Measurements from ENCODE around the gene KRT86. TPM values are rescaled to one million over a fixed set of nuclear protein-coding genes. Genes with fewer than 3 reads are reported as not detected.

Gene KRT86
- total and polyA plus RNA-seq, 2 of the 13 experiments (the other 11 are each of a cell fraction or from before 2014, with no cell fraction given) = not detected

DNA sequence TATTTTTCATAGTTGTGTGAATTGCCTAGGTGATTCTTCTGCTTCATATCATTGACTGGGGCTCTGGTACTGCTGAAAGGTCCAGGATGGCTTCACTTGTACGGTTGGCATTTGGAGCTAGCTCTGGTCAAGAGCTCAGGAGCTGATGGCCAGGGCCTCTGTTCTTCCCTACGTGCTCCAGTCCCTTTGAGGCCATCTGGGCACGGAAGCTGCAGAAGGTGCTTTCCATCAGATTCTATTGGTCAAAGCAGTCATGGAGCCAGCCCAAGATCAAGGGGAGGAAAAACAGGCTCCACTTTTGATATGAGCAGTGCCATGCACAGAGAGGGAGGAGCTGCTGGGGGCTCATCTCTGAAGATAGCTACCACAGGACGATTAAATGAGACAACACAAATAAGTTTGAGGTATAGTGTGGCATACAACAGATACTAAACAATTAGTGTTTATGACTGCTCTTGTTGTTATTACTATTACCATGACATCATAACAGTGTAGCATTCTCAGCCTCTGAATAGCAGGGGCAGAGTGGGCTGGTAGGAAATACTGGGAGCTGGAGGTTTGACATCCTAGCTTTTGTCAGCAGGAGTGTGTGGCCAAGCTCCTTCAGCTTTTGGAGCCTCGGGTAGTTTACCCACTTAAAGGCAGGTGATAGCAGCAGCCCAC is 36.3 kb downstream of the KRT86 start:
- ChIA-PET POLR2A (no interaction called here), CTCF (ENCODE audit: low intra/inter-chr PET ratio, low total read pairs) (no interaction called here)
- WGBS (ENCODE audit: low lambda C conversion rate) = 7% methylated on average over 5 of the region's 5 CpGs
- Histone ChIP-seq H2AFZ (ENCODE audit: low read length) (no peak overlapping the region), H3K36me3 (replicated peaks in 1 of 2; ENCODE audit: control insufficient read depth in 1 of 2, insufficient read depth in 2 of 2, low read length in 2 of 2) (no peaks in the 10 kb centered on the region), H4K20me1 (ENCODE audit: insufficient read depth, low read length) (no peaks in the 10 kb centered on the region), H3K4me2 (ENCODE audit: low read depth, low read length) (no peak overlapping the region), H3K4me3 (replicated peaks in 1 of 3; ENCODE audit: insufficient read depth in 1 of 3, low read depth in 2 of 3, low read length in 3 of 3) (no peak overlapping the region), H3K9me3 (ENCODE audit: low read length) (no peaks in the 10 kb centered on the region), H3K9ac (ENCODE audit: insufficient read depth, low read depth, low read length) (no peak overlapping the region), H3K27ac (ENCODE audit: extremely low read length, insufficient read depth, low read length) (no peak overlapping the region), H3K4me1 (ENCODE audit: insufficient read depth, low read length) (peaks cover 21% of the 10 kb centered on the region), H3K79me2 (ENCODE audit: insufficient read depth, low read length) (no peaks in the 10 kb centered on the region), H3K27me3 (ENCODE audit: control insufficient read depth in 1 of 2, insufficient read depth in 2 of 2, low read length in 2 of 2) (peaks cover 3 to 53% of the 10 kb centered on the region in 2 experiments; a peak in 3 of 5 replicates)
- TF ChIP-seq ATF7 (IDR thresholded peaks at IDR 0.05) (0 out of 2 replicates have a peak, but pooled peaks have one; percentile 9), ATF7 (CRISPR knock-in tag; IDR thresholded peaks at IDR 0.05) (no peak)
- TF ChIP-seq, protein P1, sequence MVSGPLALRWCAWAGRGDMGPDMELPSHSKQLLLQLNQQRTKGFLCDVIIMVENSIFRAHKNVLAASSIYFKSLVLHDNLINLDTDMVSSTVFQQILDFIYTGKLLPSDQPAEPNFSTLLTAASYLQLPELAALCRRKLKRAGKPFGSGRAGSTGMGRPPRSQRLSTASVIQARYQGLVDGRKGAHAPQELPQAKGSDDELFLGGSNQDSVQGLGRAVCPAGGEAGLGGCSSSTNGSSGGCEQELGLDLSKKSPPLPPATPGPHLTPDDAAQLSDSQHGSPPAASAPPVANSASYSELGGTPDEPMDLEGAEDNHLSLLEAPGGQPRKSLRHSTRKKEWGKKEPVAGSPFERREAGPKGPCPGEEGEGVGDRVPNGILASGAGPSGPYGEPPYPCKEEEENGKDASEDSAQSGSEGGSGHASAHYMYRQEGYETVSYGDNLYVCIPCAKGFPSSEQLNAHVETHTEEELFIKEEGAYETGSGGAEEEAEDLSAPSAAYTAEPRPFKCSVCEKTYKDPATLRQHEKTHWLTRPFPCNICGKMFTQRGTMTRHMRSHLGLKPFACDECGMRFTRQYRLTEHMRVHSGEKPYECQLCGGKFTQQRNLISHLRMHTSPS (CRISPR knock-in tag; IDR thresholded peaks at IDR 0.05; ENCODE audit: low read depth) = no peak
- in situ Hi-C loops (cut with HindIII; ENCODE audit: extremely low pct_ligation_motif_present, low pct_unique_long_range_greater_than_20kb) (no loop called here), intact Hi-C loops (cut with micrococcal nuclease; ENCODE audit: unreplicated experiment) (no loop called here)
- BruUV-seq (replicated peaks) = no TSS peak
- no peak for ATAC-seq
- FAIRE-seq = no peak
- no peak for DNase-seq (ENCODE audit: low spot score)

DNA sequence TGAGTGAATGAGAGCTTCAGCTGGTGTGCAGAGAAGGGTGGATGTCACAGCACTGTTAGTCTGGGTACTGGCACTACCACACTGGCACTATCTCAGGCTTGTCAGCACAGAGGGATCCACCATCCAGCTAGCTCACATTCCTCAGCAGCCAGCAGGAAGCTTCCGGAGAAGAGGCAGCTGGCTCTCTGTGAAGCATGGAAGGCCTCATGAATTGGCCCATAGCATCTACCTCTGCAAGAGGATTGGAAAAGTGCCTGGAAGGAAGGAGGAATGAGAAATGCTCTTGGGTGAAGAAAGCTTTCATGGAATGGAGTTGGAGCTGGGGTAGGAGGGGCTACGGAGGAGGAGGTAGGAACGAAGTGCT is 36.8 kb downstream of the KRT86 start:
- no TSS peak for BruUV-seq (replicated peaks)
- no peak overlapping the region for H2AFZ ChIP-seq (ENCODE audit: low read length)
- TF ChIP-seq, protein P2, sequence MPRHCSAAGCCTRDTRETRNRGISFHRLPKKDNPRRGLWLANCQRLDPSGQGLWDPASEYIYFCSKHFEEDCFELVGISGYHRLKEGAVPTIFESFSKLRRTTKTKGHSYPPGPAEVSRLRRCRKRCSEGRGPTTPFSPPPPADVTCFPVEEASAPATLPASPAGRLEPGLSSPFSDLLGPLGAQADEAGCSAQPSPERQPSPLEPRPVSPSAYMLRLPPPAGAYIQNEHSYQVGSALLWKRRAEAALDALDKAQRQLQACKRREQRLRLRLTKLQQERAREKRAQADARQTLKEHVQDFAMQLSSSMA (CRISPR knock-in tag; IDR thresholded peaks at IDR 0.05) = no peak
- TF ChIP-seq FOXC1 (CRISPR knock-in tag; IDR thresholded peaks at IDR 0.05; ENCODE audit: borderline replicate concordance) (no peak), PITX1 (CRISPR knock-in tag; IDR thresholded peaks at IDR 0.05) (no peak), TEAD2 (CRISPR knock-in tag; IDR thresholded peaks at IDR 0.05) (no peak), SRSF1 (optimal IDR thresholded peaks at IDR 0.05; ENCODE audit: low read depth, low read length) (no peak), MXI1 (IDR thresholded peaks at IDR 0.05; ENCODE audit: borderline replicate concordance, low read depth, low read length) (no peak)
- TF ChIP-seq, protein P1 (CRISPR knock-in tag; IDR thresholded peaks at IDR 0.05; ENCODE audit: low read depth) = no peak
- no peak overlapping the region for H3K4me3 ChIP-seq (replicated peaks in 1 of 3; ENCODE audit: insufficient read depth in 1 of 3, low read depth in 2 of 3, low read length in 3 of 3)
- ChIA-PET CTCF (ENCODE audit: low intra/inter-chr PET ratio, low total read pairs) (no interaction called here), POLR2A (no interaction called here)
- FAIRE-seq (no peak), ATAC-seq (no peak), DNase-seq (ENCODE audit: low spot score) (no peak)
- peaks cover 21% of the 10 kb centered on the region for H3K4me1 ChIP-seq (ENCODE audit: insufficient read depth, low read length)
- no peak overlapping the region for H3K9ac ChIP-seq (ENCODE audit: insufficient read depth, low read depth, low read length)
- H3K27me3 ChIP-seq (ENCODE audit: control insufficient read depth in 1 of 2, insufficient read depth in 2 of 2, low read length in 2 of 2) = peaks cover 3 to 51% of the 10 kb centered on the region in 2 experiments; a peak in 3 of 5 replicates
- no peak overlapping the region for H3K27ac ChIP-seq (ENCODE audit: extremely low read length, insufficient read depth, low read length)
- H4K20me1 ChIP-seq (ENCODE audit: insufficient read depth, low read length) = no peaks in the 10 kb centered on the region
- WGBS (ENCODE audit: low lambda C conversion rate) = 17% methylated on average over 3 of the region's 3 CpGs
- H3K79me2 ChIP-seq (ENCODE audit: insufficient read depth, low read length) = no peaks in the 10 kb centered on the region
- no peaks in the 10 kb centered on the region for H3K9me3 ChIP-seq (ENCODE audit: low read length)
- H3K4me2 ChIP-seq (ENCODE audit: low read depth, low read length) = no peak overlapping the region
- intact Hi-C loops (cut with micrococcal nuclease; ENCODE audit: unreplicated experiment) = no loop called here
- in situ Hi-C loops (cut with HindIII; ENCODE audit: extremely low pct_ligation_motif_present, low pct_unique_long_range_greater_than_20kb) = no loop called here
- H3K36me3 ChIP-seq (replicated peaks in 1 of 2; ENCODE audit: control insufficient read depth in 1 of 2, insufficient read depth in 2 of 2, low read length in 2 of 2) = no peaks in the 10 kb centered on the region

All from HepG2 (cell line).